ENCODE results near the gene ATP5PD.

Gene ATP5PD

GRCh38 chr17:75046407-75047289, at the start of gene ATP5PD, which contains the start of gene KCTD2:
Gene ATP5PD (minus strand): TSS chr17:75046969. CDS start chr17:75042650, 4,319 bp downstream.
Gene KCTD2 (plus strand): TSS chr17:75047225. CDS start chr17:75047251, 26 bp downstream.
- TF ChIP-seq, protein P1, sequence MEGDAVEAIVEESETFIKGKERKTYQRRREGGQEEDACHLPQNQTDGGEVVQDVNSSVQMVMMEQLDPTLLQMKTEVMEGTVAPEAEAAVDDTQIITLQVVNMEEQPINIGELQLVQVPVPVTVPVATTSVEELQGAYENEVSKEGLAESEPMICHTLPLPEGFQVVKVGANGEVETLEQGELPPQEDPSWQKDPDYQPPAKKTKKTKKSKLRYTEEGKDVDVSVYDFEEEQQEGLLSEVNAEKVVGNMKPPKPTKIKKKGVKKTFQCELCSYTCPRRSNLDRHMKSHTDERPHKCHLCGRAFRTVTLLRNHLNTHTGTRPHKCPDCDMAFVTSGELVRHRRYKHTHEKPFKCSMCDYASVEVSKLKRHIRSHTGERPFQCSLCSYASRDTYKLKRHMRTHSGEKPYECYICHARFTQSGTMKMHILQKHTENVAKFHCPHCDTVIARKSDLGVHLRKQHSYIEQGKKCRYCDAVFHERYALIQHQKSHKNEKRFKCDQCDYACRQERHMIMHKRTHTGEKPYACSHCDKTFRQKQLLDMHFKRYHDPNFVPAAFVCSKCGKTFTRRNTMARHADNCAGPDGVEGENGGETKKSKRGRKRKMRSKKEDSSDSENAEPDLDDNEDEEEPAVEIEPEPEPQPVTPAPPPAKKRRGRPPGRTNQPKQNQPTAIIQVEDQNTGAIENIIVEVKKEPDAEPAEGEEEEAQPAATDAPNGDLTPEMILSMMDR (IDR thresholded peaks at IDR 0.05; ENCODE audit: insufficient read depth, missing control alignments), result no peak
- no peak for FAIRE-seq
- peak; percentile 82 for DNase-seq (ENCODE audit: insufficient read length, low spot score)

GRCh38 chr17:75096082-75096625, 49.4 kb upstream of the ATP5PD start:
- TF ChIP-seq, protein P1 (IDR thresholded peaks at IDR 0.05; ENCODE audit: insufficient read depth, missing control alignments), result no peak
- FAIRE-seq (no peak), DNase-seq (ENCODE audit: insufficient read length, low spot score) (no peak)

DNA sequence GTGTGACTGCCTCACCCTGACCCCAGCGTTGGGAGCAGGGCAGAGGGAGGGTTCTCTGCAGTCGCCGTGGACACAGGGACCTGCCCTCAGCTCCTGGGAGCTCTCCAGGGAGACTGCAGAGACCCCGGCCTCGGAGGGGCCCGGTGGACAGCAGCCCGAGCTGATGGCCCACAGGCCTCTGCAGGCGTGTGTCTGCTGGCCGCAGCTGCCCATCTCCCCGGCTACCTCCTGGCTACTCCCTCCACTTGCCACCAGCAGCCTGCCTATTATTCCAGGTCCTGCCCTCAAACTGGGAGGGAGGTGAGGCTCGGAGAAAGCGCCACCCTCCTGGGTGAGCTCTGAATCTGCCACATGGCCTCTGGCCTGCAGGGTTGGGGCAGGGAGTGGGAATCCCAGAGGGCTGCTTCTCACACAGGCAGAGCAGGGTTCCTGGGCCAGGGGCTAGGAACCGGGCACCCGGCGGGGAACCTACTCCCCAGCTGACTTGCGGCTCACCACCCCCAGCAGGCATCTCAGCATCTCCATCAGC, 48.2 kb upstream of the ATP5PD start:
- TF ChIP-seq, protein P1 (IDR thresholded peaks at IDR 0.05; ENCODE audit: insufficient read depth, missing control alignments), result no peak
- DNase-seq (ENCODE audit: insufficient read length, low spot score) (no peak), FAIRE-seq (no peak)

GRCh38 chr17:75093548-75094158, 46.9 kb upstream of the ATP5PD start:
- TF ChIP-seq, protein P1 (IDR thresholded peaks at IDR 0.05; ENCODE audit: insufficient read depth, missing control alignments), result no peak
- no peak for FAIRE-seq

GRCh38 chr17:75091855-75092327, 45.1 kb upstream of the ATP5PD start:
- no peak for FAIRE-seq
- no peak for DNase-seq (ENCODE audit: insufficient read length, low spot score)
- TF ChIP-seq, protein P1 (IDR thresholded peaks at IDR 0.05; ENCODE audit: insufficient read depth, missing control alignments), result no peak

More at GRCh38 chr17:75093548-75094158, 46.9 kb upstream of the ATP5PD start:
- DNase-seq (ENCODE audit: insufficient read length, low spot score), result no peak

- FAIRE-seq (no peak), DNase-seq (ENCODE audit: insufficient read length, low spot score) (no peak)
Measured at GRCh38 chr17:75090871-75091854, 44.4 kb upstream of the ATP5PD start.

More at GRCh38 chr17:75090871-75091854, 44.4 kb upstream of the ATP5PD start:
- TF ChIP-seq, protein P1 (IDR thresholded peaks at IDR 0.05; ENCODE audit: insufficient read depth, missing control alignments), result no peak
